GM21529 (cell line): Measurements from ENCODE around the gene CLIC6.
"Not testable (repeated sequence)": the region's sequence is repeated elsewhere in the genome, so short reads cannot be mapped to it uniquely, and the experiment has no call there.

Experiments
- ATAC-seq: cut with Tn5 transposase; IDR thresholded peaks from one replicate; pipeline ENCODE4 v1.9.1; 2021; ENCODE audit not compliant: unreplicated experiment

CLIC6 gene

DNA sequence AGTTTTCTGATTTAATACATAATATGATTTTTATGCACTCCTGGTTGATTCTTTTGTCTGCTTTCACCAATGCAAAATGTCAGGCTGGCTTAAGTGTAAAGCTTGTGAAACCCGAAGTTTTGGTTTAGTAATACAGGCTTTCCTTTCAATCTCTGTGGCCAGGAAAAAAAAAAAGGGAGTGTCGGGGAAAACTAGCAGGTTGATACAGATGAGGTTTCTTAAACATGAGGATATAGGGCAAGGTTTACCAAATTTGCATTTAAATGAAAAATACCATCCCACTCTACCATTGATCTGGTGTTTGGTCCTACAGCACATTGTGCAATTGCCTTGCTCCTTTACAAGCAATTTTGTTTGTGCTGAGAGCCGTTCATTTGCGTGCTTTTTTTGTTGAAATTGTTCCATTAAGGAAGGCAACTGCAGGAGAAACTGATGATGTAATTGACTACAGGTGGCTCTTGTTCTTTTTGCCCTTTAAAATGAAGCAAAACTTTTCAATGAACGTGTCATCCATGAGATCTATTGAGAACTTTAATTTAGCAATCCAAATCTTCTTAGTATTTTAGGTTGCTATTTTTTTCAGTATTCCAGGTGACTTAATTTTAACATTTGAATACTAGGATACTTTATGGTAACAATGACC is 22.7 kb downstream of the CLIC6 start:
- ATAC-seq, result no peak

DNA sequence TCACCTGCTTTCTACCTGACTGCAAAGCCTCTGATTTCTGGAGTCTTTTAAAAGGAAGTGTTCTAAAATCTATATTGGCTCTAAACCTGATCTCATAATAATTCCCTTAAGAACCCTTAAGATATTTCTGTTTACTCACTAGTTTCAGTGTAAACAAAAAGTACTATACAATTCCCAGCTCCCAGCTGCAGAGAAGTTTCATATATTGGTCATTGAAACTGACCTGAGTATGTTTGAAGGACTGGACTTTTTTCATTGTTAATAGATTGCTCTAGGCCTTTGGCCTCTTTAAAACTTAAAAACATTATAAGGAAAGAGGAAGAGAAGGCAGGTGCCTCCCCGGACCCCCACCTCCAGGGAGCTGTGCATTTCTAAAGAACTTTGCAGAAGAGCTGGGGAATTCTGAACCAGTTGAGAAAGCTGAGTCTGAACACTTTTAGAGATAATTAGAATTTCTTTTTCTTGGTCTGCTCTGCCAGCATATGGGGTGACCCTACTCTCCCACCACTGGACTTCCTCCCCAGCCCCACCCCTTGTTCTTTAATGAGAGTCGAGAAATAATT is 23.7 kb downstream of the CLIC6 start:
- ATAC-seq, result no peak

DNA sequence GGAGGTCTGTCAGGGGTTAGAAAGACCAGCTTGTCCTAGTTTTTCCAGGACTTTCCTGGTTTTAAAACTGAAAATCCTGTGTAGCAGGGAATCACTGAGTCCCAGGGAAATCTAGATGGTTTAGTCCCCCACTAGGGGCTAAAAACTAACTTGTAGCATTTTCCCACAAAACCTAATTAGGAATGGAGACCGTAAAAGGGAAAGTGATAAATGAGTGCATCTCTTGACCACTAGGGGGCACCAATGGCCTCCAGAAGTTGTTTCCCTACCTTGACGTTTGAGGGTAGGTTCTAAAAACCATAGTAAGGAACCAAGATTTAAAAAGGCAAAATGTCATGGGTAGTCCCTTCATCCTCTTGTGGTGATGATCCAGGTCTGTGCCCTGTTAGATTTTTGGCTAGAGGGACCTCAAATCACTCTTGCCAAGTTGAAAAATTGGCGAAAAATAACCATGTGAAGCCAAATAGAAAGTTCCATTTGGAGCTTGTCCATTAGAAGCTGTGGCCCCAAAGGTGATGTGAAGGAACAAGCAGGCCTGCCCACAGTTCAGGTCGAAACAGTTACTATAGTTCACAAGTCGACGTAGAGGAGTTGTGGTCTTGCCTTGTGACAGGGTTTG is 24.5 kb downstream of the CLIC6 start:
- ATAC-seq, result no peak

DNA sequence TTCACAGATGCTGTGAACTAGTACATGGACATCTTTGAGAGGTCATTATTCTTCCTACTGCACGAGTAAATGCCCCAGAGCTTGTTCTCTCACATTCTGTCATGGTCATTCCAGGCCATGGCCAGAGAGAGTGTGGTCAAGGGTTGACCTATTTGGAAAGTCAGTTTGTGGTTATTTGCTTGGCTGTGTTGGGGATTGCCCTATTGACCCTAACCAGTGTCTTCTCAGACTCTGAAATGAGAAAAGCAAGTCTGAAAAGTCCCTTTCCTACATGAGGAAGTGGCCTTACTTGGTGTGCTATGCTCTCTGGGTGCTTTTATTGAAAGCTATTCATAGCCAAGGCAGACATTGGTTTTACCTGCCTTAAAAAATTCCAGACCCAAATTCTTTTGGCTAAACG is 26.6 kb downstream of the CLIC6 start:
- ATAC-seq, result peak; percentile 86

DNA sequence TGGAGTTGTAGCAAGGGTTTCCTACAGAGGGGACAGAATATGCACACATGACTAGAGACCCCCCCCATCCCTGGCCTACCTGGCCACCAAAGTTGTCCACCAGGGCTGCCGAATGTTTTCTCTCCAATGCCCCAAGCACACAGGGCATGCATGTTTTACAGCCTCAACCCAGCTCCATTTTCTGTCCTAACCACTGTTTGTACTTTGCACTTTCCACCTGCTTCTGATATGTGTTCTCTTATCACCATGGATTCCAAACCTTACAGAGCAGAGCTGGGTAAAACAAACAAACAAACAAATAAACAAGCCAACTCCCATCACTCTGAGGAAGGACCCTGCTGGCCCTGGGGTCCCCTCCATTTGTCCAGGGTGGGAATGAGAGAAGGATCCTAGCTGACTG is 27.3 kb downstream of the CLIC6 start:
- no peak for ATAC-seq

DNA sequence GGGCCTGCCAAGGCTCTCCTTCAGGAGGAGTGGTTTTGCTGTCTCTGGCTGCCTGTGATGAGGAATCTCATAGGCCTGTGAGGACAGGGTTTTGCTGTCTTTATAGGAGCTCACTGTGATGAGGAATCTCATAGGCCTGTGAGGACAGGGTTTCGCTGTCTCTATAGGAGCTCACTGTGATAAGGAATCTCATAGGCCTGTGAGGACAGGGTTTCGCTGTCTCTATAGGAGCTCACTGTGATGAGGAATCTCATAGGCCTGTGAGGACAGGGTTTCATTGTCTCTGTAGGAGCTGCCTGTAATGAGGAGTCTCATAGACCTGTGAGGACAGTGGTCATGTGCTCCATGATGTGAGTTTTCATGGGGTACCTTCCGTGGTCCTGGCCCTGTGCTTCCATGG is 29.0 kb downstream of the CLIC6 start:
- no peak for ATAC-seq

DNA sequence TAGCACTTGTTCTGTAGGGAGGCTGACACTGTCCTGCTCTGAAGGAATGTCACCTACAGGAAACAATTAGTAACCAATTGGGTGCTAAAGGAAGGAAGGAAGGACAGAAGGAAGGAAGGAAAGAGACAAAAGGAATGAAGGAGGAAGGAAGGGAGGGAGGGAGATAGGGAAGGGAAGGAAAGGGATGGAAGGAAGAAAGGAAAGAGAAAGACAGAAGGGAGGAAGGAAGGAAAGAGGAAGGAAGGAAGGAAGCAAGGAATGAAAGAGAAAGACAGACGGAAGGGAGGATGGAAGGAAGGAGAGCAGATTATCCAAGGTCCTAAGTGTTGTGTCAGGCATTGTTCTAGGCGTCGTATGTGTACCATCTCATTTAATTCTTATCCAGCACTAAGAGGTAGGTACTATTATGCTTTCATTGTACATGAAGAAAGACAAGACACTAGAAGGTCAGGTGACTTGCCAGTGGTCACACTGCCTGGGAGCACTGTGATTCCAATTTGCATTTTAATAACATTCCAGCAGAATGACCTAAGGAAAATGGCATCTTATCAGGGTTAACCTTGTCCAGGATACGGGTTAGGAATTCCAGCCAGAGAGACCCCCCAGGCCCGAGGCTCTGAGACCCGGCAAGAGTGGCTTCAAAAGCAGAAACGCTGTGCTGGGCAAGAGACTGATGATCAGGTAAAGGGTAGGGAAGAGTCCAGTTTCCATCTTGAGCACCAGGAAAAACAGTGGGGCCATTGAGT is 29.6 kb downstream of the CLIC6 start:
- ATAC-seq, result no peak

DNA sequence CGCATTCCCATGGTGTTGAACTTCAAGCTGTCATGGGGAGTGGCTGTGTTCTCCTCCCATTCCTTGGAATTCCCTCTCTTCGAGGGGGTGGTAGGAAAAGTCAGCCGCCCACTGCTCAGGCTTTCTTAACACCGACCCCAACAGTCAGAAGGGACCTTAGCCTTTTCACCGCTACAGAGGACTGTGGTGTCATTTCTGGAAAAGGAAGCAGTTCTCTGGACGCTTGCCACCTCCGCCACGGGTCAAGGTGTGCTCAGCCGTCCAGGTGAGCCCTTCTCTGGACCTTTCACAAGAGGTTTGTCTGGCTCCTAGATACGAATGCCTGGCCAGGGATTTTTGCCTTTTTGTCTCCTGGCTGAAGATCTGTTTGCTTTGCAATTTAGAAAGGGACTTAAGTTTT is 31.8 kb downstream of the CLIC6 start:
- no peak for ATAC-seq

DNA sequence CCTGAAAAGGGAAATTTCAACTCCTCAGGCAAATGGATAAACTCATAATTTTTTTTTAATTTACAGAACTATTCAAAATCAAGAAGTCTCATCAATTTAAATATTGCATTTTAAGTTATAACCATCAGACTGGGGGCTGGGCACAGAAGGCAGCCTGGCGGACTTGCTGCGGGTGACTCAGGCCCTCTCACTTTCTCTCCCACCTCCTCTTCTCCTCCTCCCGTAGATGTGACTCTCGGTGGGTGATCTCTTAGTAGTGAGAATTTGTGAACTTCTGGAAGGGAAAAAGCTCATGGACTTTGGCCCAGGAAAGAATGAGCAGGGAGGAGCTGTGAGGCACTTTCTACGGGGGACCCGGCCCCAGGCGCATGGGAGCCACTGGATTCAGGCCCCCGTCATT is 32.9 kb downstream of the CLIC6 start:
- no peak for ATAC-seq

DNA sequence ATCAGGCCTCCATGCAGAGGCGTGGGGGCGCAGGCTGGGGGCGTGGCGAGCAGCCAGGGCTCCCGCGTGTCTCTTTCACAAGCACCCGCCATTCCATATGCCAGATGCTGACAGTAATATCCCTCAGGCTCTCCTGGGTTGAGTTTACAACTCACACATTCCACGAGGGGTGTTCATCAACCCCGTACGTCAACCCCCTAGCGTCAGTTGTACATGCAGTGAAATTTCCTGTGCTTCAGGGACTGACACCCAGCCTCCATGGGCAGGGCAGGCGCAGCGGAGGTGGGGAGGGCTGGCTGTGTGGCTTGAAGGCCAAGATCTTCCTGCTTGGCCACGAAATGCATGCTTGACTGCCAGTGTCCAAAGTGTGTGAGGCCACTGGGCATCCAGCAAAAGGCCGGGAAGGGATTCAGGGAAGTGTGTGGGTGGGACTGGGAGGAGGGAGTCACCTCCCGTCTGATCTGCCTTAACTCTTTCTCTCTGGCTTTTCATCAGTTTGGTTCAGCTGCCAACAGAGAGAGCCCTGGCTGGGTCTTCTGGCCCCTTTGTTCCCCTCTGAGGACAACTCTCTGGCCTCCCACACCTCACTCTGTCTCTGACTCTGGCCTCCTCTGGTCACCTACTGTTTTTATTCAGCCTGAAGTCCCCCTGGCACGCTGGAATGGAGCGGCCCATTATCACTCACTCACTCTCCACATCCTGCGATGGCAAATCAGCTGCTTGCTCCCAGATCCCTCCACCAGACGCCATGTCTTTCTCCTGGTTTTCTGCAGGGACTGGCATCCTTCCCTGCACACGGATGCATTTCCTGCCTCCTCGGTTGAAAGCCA is 33.8 kb downstream of the CLIC6 start:
- no peak for ATAC-seq

DNA sequence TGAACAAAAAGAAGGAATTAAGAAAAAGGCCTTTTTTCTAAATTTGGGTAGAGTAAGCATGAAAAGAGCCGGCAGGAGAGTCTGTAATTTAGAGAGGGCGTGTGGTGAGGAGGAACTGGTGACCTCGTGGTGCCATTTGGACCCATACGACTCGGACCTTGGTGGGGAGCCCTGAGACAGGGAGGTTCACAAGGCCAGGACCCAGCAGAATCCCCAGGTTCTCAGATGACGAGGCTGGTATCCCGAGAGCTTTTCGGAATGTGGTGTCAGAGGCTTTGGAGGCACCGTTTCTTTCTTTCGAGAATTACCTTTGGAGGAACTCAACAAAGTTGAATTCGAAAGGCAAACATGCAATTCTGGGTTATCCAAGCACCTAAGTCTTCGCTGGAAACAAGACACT is 34.8 kb downstream of the CLIC6 start:
- ATAC-seq, result no peak

DNA sequence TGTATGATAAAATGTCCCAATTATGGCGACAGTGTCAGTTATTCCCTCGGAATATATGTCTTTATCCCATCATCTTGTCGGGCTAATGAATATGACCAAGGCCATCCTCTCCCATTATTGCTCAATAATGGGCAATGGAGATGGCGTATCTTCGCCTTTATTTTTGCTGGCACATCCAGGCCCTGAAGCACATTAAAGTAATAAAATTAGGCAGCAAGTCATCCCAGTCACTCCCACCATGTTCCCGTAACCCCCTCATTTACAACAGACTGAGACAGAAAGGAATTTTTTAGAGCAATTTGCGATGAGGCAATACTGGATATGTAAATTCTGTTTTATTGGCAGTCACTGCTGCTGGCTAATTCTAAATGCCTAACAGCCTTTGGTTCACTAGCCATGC is 35.3 kb downstream of the CLIC6 start:
- no peak for ATAC-seq

DNA sequence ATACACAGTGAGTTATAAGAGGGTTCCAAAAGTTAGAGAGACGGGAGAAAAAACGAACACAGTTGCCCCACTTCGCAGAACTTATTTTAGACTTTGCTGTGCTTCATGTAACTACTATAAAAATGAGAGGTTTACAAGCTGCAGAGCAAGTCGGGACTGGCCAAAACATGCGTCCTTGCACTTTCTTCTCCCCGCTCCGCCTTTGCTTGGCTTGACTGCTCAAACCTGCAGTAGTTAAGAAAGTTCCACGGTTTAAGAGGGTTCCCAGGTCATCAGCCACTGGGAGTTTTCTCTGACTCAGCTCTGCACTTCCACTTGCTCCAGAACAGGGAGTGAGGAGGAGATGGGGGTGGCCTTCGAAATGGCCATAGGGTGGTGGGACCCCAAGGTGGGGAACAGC is 36.2 kb downstream of the CLIC6 start:
- no peak for ATAC-seq

DNA sequence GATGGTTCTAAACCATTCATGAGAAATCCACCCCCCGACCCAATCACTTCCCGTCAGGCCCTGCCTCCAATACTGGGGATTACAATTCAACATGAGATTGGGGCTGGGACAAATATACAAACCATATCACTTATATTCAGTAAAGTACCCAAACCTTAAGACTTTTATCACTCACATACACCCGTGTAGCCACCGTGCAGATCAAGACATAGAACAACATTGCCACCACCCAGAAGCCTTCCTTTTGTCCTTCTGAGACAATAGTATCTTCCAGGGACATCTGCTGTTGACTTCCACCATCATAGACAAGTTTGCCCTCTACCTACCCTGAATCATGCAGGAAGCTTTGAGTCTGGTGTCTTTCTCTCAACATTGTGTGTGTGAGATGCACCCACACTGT is 37.5 kb downstream of the CLIC6 start:
- ATAC-seq, result no peak

DNA sequence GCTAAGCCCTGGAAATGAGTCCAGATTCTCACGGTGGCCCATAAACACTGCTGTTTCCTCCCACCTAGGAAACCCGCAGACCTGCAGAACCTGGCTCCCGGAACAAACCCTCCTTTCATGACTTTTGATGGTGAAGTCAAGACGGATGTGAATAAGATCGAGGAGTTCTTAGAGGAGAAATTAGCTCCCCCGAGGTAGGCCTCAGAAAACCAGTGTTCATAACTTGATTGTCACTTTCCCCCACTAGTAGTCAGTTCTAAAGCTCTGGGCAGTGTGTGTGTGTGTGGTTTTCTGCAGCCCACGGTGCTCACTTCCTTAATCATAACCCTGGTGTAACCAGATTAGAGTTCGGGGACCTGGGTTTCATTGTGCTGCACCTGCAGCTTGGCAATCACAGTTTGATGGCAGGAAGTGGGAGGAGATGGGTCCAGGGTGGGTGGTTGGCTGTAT is 39.1 kb downstream of the CLIC6 start:
- peak; percentile 92 for ATAC-seq

DNA sequence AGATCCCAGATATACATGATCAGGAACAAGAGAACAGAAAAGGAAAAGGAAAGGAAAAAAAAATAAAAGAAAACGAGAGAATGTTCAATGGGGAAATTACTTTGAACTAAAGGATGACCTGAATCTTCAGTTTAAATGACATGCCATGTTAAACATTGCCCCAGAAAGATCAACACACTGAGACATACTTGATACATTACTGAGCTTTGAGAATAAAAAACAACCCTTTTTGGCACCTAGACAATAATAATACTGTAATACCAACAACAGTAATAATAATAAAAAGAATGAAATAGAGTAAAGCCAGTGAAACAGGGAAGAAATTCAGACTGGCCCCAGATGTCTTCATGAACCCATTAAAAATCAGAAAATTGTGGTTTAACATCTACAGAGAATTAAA is 44.8 kb downstream of the CLIC6 start:
- no peak for ATAC-seq

DNA sequence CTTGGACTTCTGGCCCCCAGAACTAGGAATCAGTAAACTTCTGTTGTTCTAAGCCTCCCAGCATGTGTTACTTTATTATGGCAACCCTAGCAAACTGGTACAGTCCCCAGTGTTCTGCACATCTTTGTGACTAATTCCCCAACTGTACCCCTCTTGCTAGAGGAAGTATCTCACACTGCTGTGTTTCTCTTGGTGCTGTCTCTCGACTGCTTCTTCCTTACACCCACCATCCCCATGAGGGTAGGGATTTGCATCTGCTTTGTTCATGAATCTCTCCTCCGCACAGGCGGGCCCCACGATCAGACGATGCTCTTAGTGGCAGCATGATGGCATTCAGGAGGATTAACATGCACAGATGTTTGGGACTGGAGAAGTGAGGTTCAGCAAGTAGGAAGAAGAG is 46.7 kb downstream of the CLIC6 start:
- peak; percentile 76 for ATAC-seq

DNA sequence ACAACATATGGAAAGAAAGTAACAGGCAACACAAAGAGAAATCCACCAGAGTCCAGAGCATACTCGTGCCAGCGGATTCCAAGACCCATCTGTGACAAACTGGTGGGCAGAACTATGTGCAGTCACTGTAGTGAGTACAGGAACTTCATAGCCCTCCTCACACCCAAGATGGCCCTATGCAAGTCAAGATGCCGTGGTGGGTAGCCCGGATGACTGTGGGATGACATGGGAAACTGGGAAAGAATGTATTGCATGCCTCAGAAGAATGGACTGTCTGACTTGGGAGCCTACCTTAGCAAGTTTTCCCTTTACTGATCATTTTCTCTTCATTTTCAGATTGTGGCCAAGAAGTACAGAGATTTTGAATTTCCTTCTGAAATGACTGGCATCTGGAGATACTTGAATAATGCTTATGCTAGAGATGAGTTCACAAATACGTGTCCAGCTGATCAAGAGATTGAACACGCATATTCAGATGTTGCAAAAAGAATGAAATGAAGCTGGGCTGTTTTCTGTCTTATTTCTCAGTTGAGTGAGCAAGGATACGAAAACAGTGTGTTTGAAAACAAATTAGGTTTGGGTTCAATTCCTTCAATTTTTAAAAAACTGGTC is 47.3 kb downstream of the CLIC6 start:
- ATAC-seq, result no peak

DNA sequence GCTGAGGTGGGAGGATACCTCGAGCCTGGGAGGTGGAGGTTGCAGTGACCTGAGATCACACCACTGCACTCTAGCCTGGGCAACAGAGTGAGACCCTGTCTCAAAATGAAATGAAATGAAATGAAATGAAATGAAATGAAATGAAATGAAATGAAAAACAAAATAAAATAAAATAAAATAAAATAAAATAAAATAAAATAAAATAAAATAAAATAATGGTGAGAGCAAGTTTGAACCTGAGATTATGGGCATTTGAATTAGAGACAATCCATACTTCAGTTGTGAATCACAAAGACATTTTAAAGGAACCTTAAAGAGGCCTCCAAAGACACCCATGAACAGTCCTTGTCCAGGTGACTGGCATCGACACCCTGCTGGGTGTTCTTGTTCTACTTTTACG is 49.7 kb downstream of the CLIC6 start:
- ATAC-seq, result not testable (repeated sequence)

DNA sequence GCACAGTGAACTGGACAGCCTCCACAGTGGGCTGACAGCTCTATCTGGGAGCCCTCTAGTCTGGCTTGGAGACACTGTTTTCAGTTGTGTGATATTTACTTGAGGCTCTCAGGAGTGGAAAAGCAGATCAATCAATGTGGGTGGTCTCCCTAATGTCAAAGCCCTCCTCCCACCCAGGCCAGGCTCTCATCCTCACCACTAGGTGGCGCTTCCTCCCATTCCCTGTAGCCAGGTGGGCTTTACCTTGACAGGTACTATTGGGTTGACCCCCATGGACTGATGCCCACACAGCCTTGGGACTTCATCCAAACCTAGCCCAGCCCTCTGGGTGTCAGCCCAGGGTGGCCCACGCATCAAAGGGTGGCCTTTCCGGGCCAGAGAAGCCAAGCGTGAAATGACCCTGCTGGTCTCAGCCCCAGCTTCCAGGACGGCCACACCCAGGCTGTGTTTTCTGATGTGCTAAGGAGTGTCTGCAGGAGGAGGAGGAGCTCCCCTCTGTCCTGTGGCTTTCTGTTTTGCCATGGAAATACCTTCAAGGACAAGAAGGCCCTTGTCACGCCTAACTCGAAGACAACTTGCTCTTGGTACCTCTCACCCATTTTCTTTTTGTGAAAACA is 54.0 kb downstream of the CLIC6 start:
- ATAC-seq, result no peak
